ENCODE measurements around the gene BTBD7. TPM values are rescaled to one million over a fixed set of nuclear protein-coding genes. Genes with fewer than 3 reads are reported as not detected.

Gene BTBD7
- total RNA-seq, 1 experiment from 2014 or later: 24.7 TPM

- in situ Hi-C loops (cut with HindIII; ENCODE audit: low pct_unique_long_range_greater_than_20kb, low sequenced_read_pairs) (no loop called here), intact Hi-C loops (cut with micrococcal nuclease; ENCODE audit: unreplicated experiment) (no loop called here)
- TF ChIP-seq TCF7L2 (IDR thresholded peaks at IDR 0.05; ENCODE audit: low read depth, low read length) (no peak), CTCF (IDR thresholded peaks at IDR 0.05) (no peak), POLR2AphosphoS5 (IDR thresholded peaks at IDR 0.05; ENCODE audit: low read depth, low read length) (no peak), REST (IDR thresholded peaks at IDR 0.05; ENCODE audit: insufficient read depth in 1 of 2, low read depth in 2 of 2, low read length in 1 of 2) (no peak), SIN3A (IDR thresholded peaks at IDR 0.05; ENCODE audit: borderline replicate concordance, insufficient read depth, low read depth, low read length) (no peak)
- Histone ChIP-seq H3K27me3 (ENCODE audit: control insufficient read depth, insufficient read depth, low read length) (no peaks in the 10 kb centered on the region), H3K4me1 (ENCODE audit: control insufficient read depth, insufficient read depth, low read length) (peaks cover 20% of the 10 kb centered on the region), H3K27ac (ENCODE audit: low read length) (peak overlapping the region; percentile 89), H3K36me3 (ENCODE audit: control insufficient read depth, insufficient read depth, low read length) (no peaks in the 10 kb centered on the region; the same call in 1 of the 2 replicates), H3K9me3 (ENCODE audit: control insufficient read depth, insufficient read depth, low read depth, low read length) (no peaks in the 10 kb centered on the region), H3K4me3 (ENCODE audit: low read depth in 2 of 2, low read length in 2 of 2) (peak overlapping the region; percentile 75 to 82)
- ChIA-PET POLR2A (no interaction called here), CTCF (no interaction called here)
- TSS peak; percentile 84 for BruUV-seq (replicated peaks)
- ATAC-seq: no peak
- DNase-seq (ENCODE audit: low read depth, low spot score): no peak
Observed at GRCh38 chr14:93333631-93334103, 831 bp upstream of the BTBD7 start.

GRCh38 chr14:93332397-93332852, 411 bp downstream of the BTBD7 start:
- H3K36me3 ChIP-seq (ENCODE audit: control insufficient read depth, insufficient read depth, low read length): no peaks in the 10 kb centered on the region; the same call in 1 of the 2 replicates
- CTCF ChIA-PET: no interaction called here
- no TSS peak for BruUV-seq (replicated peaks)
- intact Hi-C loops (cut with micrococcal nuclease; ENCODE audit: unreplicated experiment) (no loop called here), in situ Hi-C loops (cut with HindIII; ENCODE audit: low pct_unique_long_range_greater_than_20kb, low sequenced_read_pairs) (no loop called here)
- ATAC-seq: peak; percentile 84
- H3K4me1 ChIP-seq (ENCODE audit: control insufficient read depth, insufficient read depth, low read length): peaks cover 20% of the 10 kb centered on the region
- POLR2A ChIA-PET: interaction anchor here (0.7 kb wide), 1 partner anchor 57 kb away, joined by 3 read pairs; no protein-coding TSS in a partner anchor
- peak overlapping the region; percentile 75 to 77 for H3K4me3 ChIP-seq (ENCODE audit: low read depth in 2 of 2, low read length in 2 of 2)
- peak overlapping the region; percentile 74; the same call in 1 of the 2 replicates for H3K27ac ChIP-seq (ENCODE audit: low read length)
- TF ChIP-seq TCF7L2 (IDR thresholded peaks at IDR 0.05; ENCODE audit: low read depth, low read length): no peak
- no peak for TF ChIP-seq SIN3A (IDR thresholded peaks at IDR 0.05; ENCODE audit: borderline replicate concordance, insufficient read depth, low read depth, low read length)
- no peak for TF ChIP-seq CTCF (IDR thresholded peaks at IDR 0.05)
- TF ChIP-seq REST (IDR thresholded peaks at IDR 0.05; ENCODE audit: insufficient read depth in 1 of 2, low read depth in 2 of 2, low read length in 1 of 2): no peak
- TF ChIP-seq POLR2AphosphoS5 (IDR thresholded peaks at IDR 0.05; ENCODE audit: low read depth, low read length): no peak
- H3K9me3 ChIP-seq (ENCODE audit: control insufficient read depth, insufficient read depth, low read depth, low read length): no peaks in the 10 kb centered on the region
- DNase-seq (ENCODE audit: low read depth, low spot score): no peak
- H3K27me3 ChIP-seq (ENCODE audit: control insufficient read depth, insufficient read depth, low read length): no peaks in the 10 kb centered on the region

All from Panc1 (cell line).